Posterior cingulate gyrus (tissue), 11 donors: ENCODE results near the gene TMEM242.

Source experiments
- DNase-seq, 10 donors: peaks; one replicate each; pipeline versions ENCODE4 v3.0.0 to v3.0.0-alpha.2; 2020 to 2021; ENCODE audit warnings: mixed read lengths in 3 of 10
- intact Hi-C: fragments of 100-400 bp; cut with DNase I; formaldehyde crosslinking; loops from one replicate; pipeline ENCODE4 v1.15.1; 2023

The TMEM242 gene

GRCh38 chr6:157273756-157274470, 49.4 kb downstream of the TMEM242 start:
- intact Hi-C loops: loop anchor here (5.0 to 10.0 kb wide), 2 partner anchors 37 to 229 kb away; no protein-coding TSS in a partner anchor
- peak in 9 of 10 donors; percentile 30 to 92 (median 56) for DNase-seq

GRCh38 chr6:157272866-157273755, 50.2 kb downstream of the TMEM242 start:
- no peak for DNase-seq
- intact Hi-C loops: loop anchor here (5.0 to 10.0 kb wide), 2 partner anchors 36 to 228 kb away; no protein-coding TSS in a partner anchor

- intact Hi-C loops: loop anchor here (5.0 to 10.0 kb wide), 2 partner anchors 35 to 228 kb away; no protein-coding TSS in a partner anchor
- peak in 1 of 10 donors; percentile 73 for DNase-seq
Measured at GRCh38 chr6:157272372-157272771, 50.9 kb downstream of the TMEM242 start.

- intact Hi-C loops: loop anchor here (5.0 to 10.0 kb wide), 2 partner anchors 35 to 227 kb away; no protein-coding TSS in a partner anchor
- no peak for DNase-seq
Measured at GRCh38 chr6:157271911-157272310, 51.4 kb downstream of the TMEM242 start.

GRCh38 chr6:157271441-157271840, 51.9 kb downstream of the TMEM242 start:
- intact Hi-C loops: loop anchor here (5.0 to 10.0 kb wide), 2 partner anchors 34 to 227 kb away; no protein-coding TSS in a partner anchor

GRCh38 chr6:157270916-157271315, 52.4 kb downstream of the TMEM242 start:
- no peak for DNase-seq
- intact Hi-C loops: loop anchor here (5.0 to 10.0 kb wide), 2 partner anchors 34 to 226 kb away; no protein-coding TSS in a partner anchor

More at GRCh38 chr6:157271441-157271840, 51.9 kb downstream of the TMEM242 start:
- peak in 1 of 10 donors; percentile 75 for DNase-seq

- intact Hi-C loops: loop anchor here (5.0 to 10.0 kb wide), 2 partner anchors 33 to 226 kb away; no protein-coding TSS in a partner anchor
- no peak for DNase-seq
Measured at GRCh38 chr6:157270308-157270707, 53.0 kb downstream of the TMEM242 start.

- DNase-seq: peak in 6 of 10 donors; percentile 21 to 87 (median 56)
- intact Hi-C loops: no loop called here
Measured at GRCh38 chr6:157269261-157269794, 54.0 kb downstream of the TMEM242 start.

- intact Hi-C loops: no loop called here
- peak in 1 of 10 donors; percentile 83 for DNase-seq
Measured at GRCh38 chr6:157268835-157269234, 54.5 kb downstream of the TMEM242 start.

- intact Hi-C loops: no loop called here
- DNase-seq: peak in 3 of 10 donors; percentile 41 to 57 (median 50)
Measured at GRCh38 chr6:157268396-157268795, 54.9 kb downstream of the TMEM242 start.

- DNase-seq: peak in 1 of 10 donors; percentile 62
- intact Hi-C loops: no loop called here
Measured at GRCh38 chr6:157267654-157268053, 55.7 kb downstream of the TMEM242 start.

GRCh38 chr6:157267109-157267611, 56.2 kb downstream of the TMEM242 start:
- DNase-seq: peak in 2 of 10 donors; percentile 53 to 59
- intact Hi-C loops: no loop called here

- intact Hi-C loops: no loop called here
- DNase-seq: peak in 3 of 10 donors; percentile 56 to 76 (median 58)
Measured at GRCh38 chr6:157266274-157267101, 56.8 kb downstream of the TMEM242 start.

GRCh38 chr6:157265635-157266034, 57.7 kb downstream of the TMEM242 start:
- peak in 3 of 10 donors; percentile 26 to 62 (median 50) for DNase-seq
- intact Hi-C loops: no loop called here

- intact Hi-C loops: no loop called here
- peak in 2 of 10 donors; percentile 55 to 68 for DNase-seq
Measured at GRCh38 chr6:157265186-157265585, 58.1 kb downstream of the TMEM242 start.

- peak in 2 of 10 donors; percentile 20 to 54 for DNase-seq
- intact Hi-C loops: no loop called here
Measured at GRCh38 chr6:157264701-157265100, 58.6 kb downstream of the TMEM242 start.

- peak in 2 of 10 donors; percentile 22 to 32 for DNase-seq
- intact Hi-C loops: no loop called here
Measured at GRCh38 chr6:157263881-157264397, 59.4 kb downstream of the TMEM242 start.

GRCh38 chr6:157263146-157263545, 60.2 kb downstream of the TMEM242 start:
- intact Hi-C loops: no loop called here
- peak in 2 of 10 donors; percentile 44 to 52 for DNase-seq

- intact Hi-C loops: no loop called here
- peak in 3 of 10 donors; percentile 26 to 46 (median 35) for DNase-seq
Measured at GRCh38 chr6:157261606-157262005, 61.7 kb downstream of the TMEM242 start.
